SU-DHL-6 (cell line): ENCODE measurements around the gene DPP6.

Source experiments
- H2AFZ ChIP-seq: fragments of 200-600 bp; sonication (generic); 2 replicates; pipeline ENCODE4 v1.6.1; 2014; ENCODE audit warnings: low read depth, mild to moderate bottlenecking, moderate library complexity, mixed read lengths, antibody characterized with exemption, low read length; ENCODE audit not compliant: severe bottlenecking
- H3F3A ChIP-seq: fragments of 200-600 bp; shearing (Covaris generic); 2 replicates; pipeline ENCODE4 v1.6.0; 2016; ENCODE audit warnings: antibody characterized with exemption, mild to moderate bottlenecking; ENCODE audit not compliant: insufficient read depth
- H3K27ac ChIP-seq: fragments of 200-600 bp; sonication (generic); 2 replicates; pipeline ENCODE4 v1.5.1; 2016; ENCODE audit warnings: low read depth, mild to moderate bottlenecking, low read length, moderate library complexity, mixed read lengths
- H3K27me3 ChIP-seq: fragments of 200-600 bp; sonication (generic), shearing (Covaris generic); 2 replicates; pipeline ENCODE4 v1.6.0; 2014; ENCODE audit warnings: mild to moderate bottlenecking, low read length
- H3K36me3 ChIP-seq: fragments of 200-600 bp; sonication (generic); 2 replicates; pipeline ENCODE4 v1.6.1; 2014; ENCODE audit warnings: mild to moderate bottlenecking, low read length, mixed read lengths
- H3K4me2 ChIP-seq: fragments of 300-600, 200-600 bp; shearing (Covaris generic), sonication (generic); 2 replicates; pipeline ENCODE4 v1.6.0; 2014; ENCODE audit warnings: low read length, low read depth, mild to moderate bottlenecking; ENCODE audit not compliant: poor library complexity, severe bottlenecking
- H3K4me3 ChIP-seq: fragments of 200-600 bp; sonication (generic); 2 replicates; pipeline ENCODE4 v1.5.1; 2014; ENCODE audit warnings: antibody characterized with exemption, low read length, mild to moderate bottlenecking, mixed read lengths; ENCODE audit not compliant: insufficient read depth, poor library complexity, severe bottlenecking
- H3K79me2 ChIP-seq: fragments of 200-600 bp; sonication (generic); 2 replicates; pipeline ENCODE4 v1.6.1; 2014; ENCODE audit warnings: mild to moderate bottlenecking, low read length, moderate library complexity; ENCODE audit not compliant: insufficient read depth
- H3K9ac ChIP-seq: fragments of 200-600 bp; sonication (generic); 2 replicates; pipeline ENCODE4 v1.7.0; 2014; ENCODE audit warnings: mild to moderate bottlenecking, low read length
- H3K9me2 ChIP-seq: fragments of 200-600 bp; sonication (generic); replicated peaks from 2 replicates; pipeline ENCODE4 v1.6.1; 2014; ENCODE audit warnings: low read length; ENCODE audit not compliant: insufficient read depth
- H3K9me3 ChIP-seq: fragments of 200-600 bp; sonication (generic); 2 replicates; pipeline ENCODE4 v1.6.1; 2014; ENCODE audit warnings: low read length, mixed read lengths; ENCODE audit not compliant: insufficient read depth
- H4K20me1 ChIP-seq: fragments of 200-600 bp; sonication (generic); 2 replicates; pipeline ENCODE4 v1.6.1; 2014; ENCODE audit warnings: low read depth, mild to moderate bottlenecking, antibody characterized with exemption, low read length, moderate library complexity, mixed read lengths
- CTCF ChIP-seq: fragments of 200-600 bp; sonication (generic); IDR thresholded peaks from one replicate; pipeline ENCODE4 v1.5.1; 2017; ENCODE audit warnings: antibody characterized with exemption, mild to moderate bottlenecking, low read length, moderate library complexity; ENCODE audit not compliant: insufficient read depth, poor library complexity, severe bottlenecking
- EZH2phosphoT487 ChIP-seq: fragments of 200-600 bp; sonication (generic), shearing (Covaris generic); conservative IDR thresholded peaks from 2 replicates; pipeline ENCODE4 v1.6.1; 2018; ENCODE audit warnings: mild to moderate bottlenecking, antibody characterized with exemption, low read length, moderate library complexity, mixed read lengths

Gene DPP6

GRCh38 chr7:154650275-154650674 is 598.1 kb downstream of the DPP6 start:
- H3K79me2 ChIP-seq = no peaks in the 10 kb centered on the region
- H3K9me3 ChIP-seq = no peaks in the 10 kb centered on the region
- no peaks in the 10 kb centered on the region for H3K36me3 ChIP-seq
- no peak overlapping the region for H3K27ac ChIP-seq
- no peaks in the 10 kb centered on the region for H3K9me2 ChIP-seq
- H3K4me3 ChIP-seq = no peak overlapping the region
- no peak for TF ChIP-seq EZH2phosphoT487
- TF ChIP-seq CTCF = no peak
- no peak overlapping the region for H3K9ac ChIP-seq
- H3K4me2 ChIP-seq = no peak overlapping the region
- H3F3A ChIP-seq = no peaks in the 10 kb centered on the region
- no peaks in the 10 kb centered on the region for H3K27me3 ChIP-seq
- no peaks in the 10 kb centered on the region for H4K20me1 ChIP-seq
- H2AFZ ChIP-seq = no peak overlapping the region

- H3K9me3 ChIP-seq = no peaks in the 10 kb centered on the region
- no peak overlapping the region for H3K9ac ChIP-seq
- no peak for TF ChIP-seq EZH2phosphoT487
- TF ChIP-seq CTCF = no peak
- H3K9me2 ChIP-seq = no peaks in the 10 kb centered on the region
- no peaks in the 10 kb centered on the region for H3K79me2 ChIP-seq
- no peaks in the 10 kb centered on the region for H3K36me3 ChIP-seq
- H3K27ac ChIP-seq = no peak overlapping the region
- no peaks in the 10 kb centered on the region for H4K20me1 ChIP-seq
- no peak overlapping the region for H3K4me2 ChIP-seq
- H3K27me3 ChIP-seq = no peaks in the 10 kb centered on the region
- no peak overlapping the region for H2AFZ ChIP-seq
- H3K4me3 ChIP-seq = no peak overlapping the region
- H3F3A ChIP-seq = no peaks in the 10 kb centered on the region
Observed at GRCh38 chr7:154651501-154651900, 599.3 kb downstream of the DPP6 start.

GRCh38 chr7:154652564-154652963 is 600.4 kb downstream of the DPP6 start:
- Histone ChIP-seq H3K36me3 (no peaks in the 10 kb centered on the region), H3K79me2 (no peaks in the 10 kb centered on the region), H3F3A (no peaks in the 10 kb centered on the region), H4K20me1 (no peaks in the 10 kb centered on the region), H3K4me3 (no peak overlapping the region), H3K9me3 (no peaks in the 10 kb centered on the region), H3K27ac (no peak overlapping the region), H3K27me3 (no peaks in the 10 kb centered on the region), H3K4me2 (no peak overlapping the region), H3K9me2 (no peaks in the 10 kb centered on the region), H3K9ac (no peak overlapping the region), H2AFZ (no peak overlapping the region)
- TF ChIP-seq CTCF (no peak), EZH2phosphoT487 (no peak)
